H1 (cell line): ENCODE measurements around the gene PPP2R3A. TPM values are rescaled to one million over a fixed set of nuclear protein-coding genes. Genes with fewer than 3 reads are reported as not detected.

Experiments used
- CTCF ChIA-PET: fragments of 300-600 bp; sonication (Branson Sonifier 250); formaldehyde crosslinking; loops from one replicate; lab custom pipeline; 2021; ENCODE audit not compliant: partially characterized antibody; lab: Charles Lee
- POLR2A ChIA-PET: fragments of 300-600 bp; sonication (Branson Sonifier 250); formaldehyde crosslinking; loops from one replicate; lab custom pipeline; 2021; ENCODE audit warnings: inconsistent platforms; ENCODE audit not compliant: partially characterized antibody; lab: Charles Lee
- DNase-seq, 2 experiments: peaks; one replicate each; pipeline versions ENCODE4 v3.0.0 to v3.0.0-alpha.2; 2010 to 2022; ENCODE audit warnings: low spot score in 2 of 2, low read depth in 1 of 2, mixed read lengths in 1 of 2
- FAIRE-seq: peaks from 2 replicates; lab custom pipeline; 2011; peaks lifted over from hg19 to GRCh38; lab: Jason Lieb, UNC
- H2AFZ ChIP-seq: 2 replicates; pipeline ENCODE4 v1.8.1; 2012; ENCODE audit warnings: low read length, inconsistent platforms
- H2AK5ac ChIP-seq: 2 replicates; pipeline ENCODE4 v1.6.1; 2013; ENCODE audit warnings: low read depth, low read length
- H2BK120ac ChIP-seq: replicated peaks from 2 replicates; pipeline ENCODE3; 2013; ENCODE audit warnings: low read depth, low read length, inconsistent platforms
- H2BK12ac ChIP-seq: 2 replicates; pipeline ENCODE4 v1.6.1; 2013; ENCODE audit warnings: low read depth, low read length
- H2BK15ac ChIP-seq: 2 replicates; pipeline ENCODE4 v1.6.1; 2013; ENCODE audit warnings: low read length
- H2BK20ac ChIP-seq: 2 replicates; pipeline ENCODE4 v1.6.1; 2013; ENCODE audit warnings: low read length
- H2BK5ac ChIP-seq: 2 replicates; pipeline ENCODE4 v1.6.1; 2013; ENCODE audit warnings: low read depth, low read length
- H3K14ac ChIP-seq: 2 replicates; pipeline ENCODE4 v1.6.1; 2013; ENCODE audit warnings: inconsistent platforms; ENCODE audit not compliant: insufficient read length
- H3K18ac ChIP-seq: 2 replicates; pipeline ENCODE4 v1.6.1; 2013; ENCODE audit warnings: low read length; ENCODE audit errors: extremely low read depth
- H3K23ac ChIP-seq: 2 replicates; pipeline ENCODE4 v1.6.1; 2013; ENCODE audit warnings: inconsistent platforms; ENCODE audit not compliant: insufficient read length
- H3K23me2 ChIP-seq: 2 replicates; pipeline ENCODE4 v1.6.1; 2013; ENCODE audit warnings: low read depth, low read length
- H3K27ac ChIP-seq: 2 replicates; pipeline ENCODE4 v1.6.1; 2011; ENCODE audit warnings: low read depth, low read length, inconsistent platforms
- H3K27me3 ChIP-seq, 4 experiments: replicated peaks in 1 of 4; 1 replicate in 1 of 4; 2 replicates in 3 of 4; pipeline versions ENCODE4 v1.6.1 to v1.8.1; 2011 to 2013; ENCODE audit warnings: low read length in 3 of 4, mild to moderate bottlenecking in 3 of 4, inconsistent platforms in 2 of 4, mixed read lengths in 2 of 4, moderate library complexity in 1 of 4; ENCODE audit not compliant: control insufficient read depth in 3 of 4, insufficient read depth in 3 of 4; ENCODE audit errors: extremely low read depth in 1 of 4
- H3K36me3 ChIP-seq, 4 experiments: 2 replicates each; pipeline versions ENCODE4 v1.6.1 to v1.8.1; 2011 to 2013; ENCODE audit warnings: mild to moderate bottlenecking in 4 of 4, low read length in 3 of 4, moderate library complexity in 2 of 4, control low read depth in 1 of 4, inconsistent platforms in 1 of 4; ENCODE audit not compliant: insufficient read depth in 4 of 4, control insufficient read depth in 2 of 4
- H3K4ac ChIP-seq: replicated peaks from 2 replicates; pipeline ENCODE3; 2013; ENCODE audit warnings: low read length, low read depth, mixed read lengths, inconsistent platforms; ENCODE audit not compliant: insufficient read length
- H3K4me1 ChIP-seq, 4 experiments: replicated peaks in 1 of 4; 1 replicate in 1 of 4; 2 replicates in 3 of 4; pipeline versions ENCODE4 v1.6.1 to v1.8.1; 2011 to 2013; ENCODE audit warnings: low read length in 3 of 4, inconsistent platforms in 2 of 4, mixed read lengths in 1 of 4; ENCODE audit not compliant: insufficient read depth in 4 of 4, control insufficient read depth in 3 of 4
- H3K4me2 ChIP-seq, 2 experiments: 2 replicates each; pipeline versions ENCODE4 v1.6.1 to v1.8.1; 2011 to 2013; ENCODE audit warnings: low read depth in 2 of 2, low read length in 2 of 2, control low read depth in 1 of 2, inconsistent platforms in 1 of 2, mild to moderate bottlenecking in 1 of 2; ENCODE audit not compliant: insufficient read depth in 1 of 2
- H3K4me3 ChIP-seq, 4 experiments: fragments of 200-600, 300-600 bp in 1 of 4; sonication (generic), shearing (Covaris generic), sonication (Bioruptor Twin) in 1 of 4; 2 replicates each; pipeline versions ENCODE4 v1.5.1 to v1.8.1; 2011 to 2016; ENCODE audit warnings: low read length in 4 of 4, low read depth in 3 of 4, control low read depth in 2 of 4, inconsistent platforms in 2 of 4, mild to moderate bottlenecking in 2 of 4, mixed read lengths in 1 of 4, moderate library complexity in 1 of 4; ENCODE audit not compliant: insufficient read depth in 2 of 4; ENCODE audit errors: extremely low read depth in 1 of 4
- H3K56ac ChIP-seq: replicated peaks from 2 replicates; pipeline ENCODE3; 2013; ENCODE audit warnings: low read depth, mild to moderate bottlenecking, mixed read lengths, low read length, inconsistent platforms; ENCODE audit not compliant: insufficient read length
- H3K79me1 ChIP-seq: 2 replicates; pipeline ENCODE4 v1.6.1; 2013; ENCODE audit warnings: low read depth, low read length, control low read depth
- H3K79me2 ChIP-seq, 2 experiments: 2 replicates each; pipeline versions ENCODE4 v1.6.1 to v1.8.1; 2012 to 2013; ENCODE audit warnings: low read length in 2 of 2, mild to moderate bottlenecking in 2 of 2, inconsistent platforms in 1 of 2; ENCODE audit not compliant: insufficient read depth in 2 of 2, control insufficient read depth in 1 of 2
- H3K9ac ChIP-seq, 4 experiments: replicated peaks in 1 of 4; 1 replicate in 1 of 4; 2 replicates in 3 of 4; pipeline versions ENCODE4 v1.6.1 to v1.8.1; 2011 to 2013; ENCODE audit warnings: low read depth in 3 of 4, low read length in 3 of 4, control low read depth in 2 of 4, mild to moderate bottlenecking in 2 of 4, moderate library complexity in 2 of 4, inconsistent platforms in 1 of 4; ENCODE audit errors: extremely low read depth in 1 of 4
- H3K9me3 ChIP-seq, 2 experiments: 2 replicates each; pipeline versions ENCODE4 v1.6.1 to v1.8.1; 2012 to 2013; ENCODE audit warnings: mild to moderate bottlenecking in 2 of 2, moderate library complexity in 2 of 2, control low read depth in 1 of 2, inconsistent platforms in 1 of 2, low read depth in 1 of 2, low read length in 1 of 2, mixed read lengths in 1 of 2; ENCODE audit not compliant: insufficient read depth in 2 of 2
- H4K20me1 ChIP-seq, 2 experiments: replicated peaks in 1 of 2; 2 replicates each; pipeline versions ENCODE3 to v1.8.1; 2011 to 2013; ENCODE audit warnings: inconsistent platforms in 2 of 2, low read length in 2 of 2, mild to moderate bottlenecking in 1 of 2; ENCODE audit not compliant: insufficient read depth in 2 of 2, control insufficient read depth in 1 of 2
- H4K5ac ChIP-seq: 2 replicates; pipeline ENCODE4 v1.6.1; 2013; ENCODE audit warnings: low read length, low read depth, mixed read lengths, inconsistent platforms; ENCODE audit not compliant: insufficient read length
- H4K8ac ChIP-seq: 2 replicates; pipeline ENCODE4 v1.8.0; 2013; ENCODE audit warnings: mild to moderate bottlenecking, moderate library complexity, low read length, inconsistent platforms; ENCODE audit not compliant: insufficient read depth; ENCODE audit errors: extremely low read depth
- H4K91ac ChIP-seq: replicated peaks from 2 replicates; pipeline ENCODE3; 2013; ENCODE audit warnings: low read length, mixed read lengths, inconsistent platforms; ENCODE audit not compliant: insufficient read length
- CREB1 ChIP-seq: IDR thresholded peaks from 2 replicates; pipeline ENCODE4 v1.6.1; 2012; ENCODE audit warnings: inconsistent platforms
- WGBS, 2 experiments: shearing (Covaris generic) in 1 of 2; methylation state at CpG; one replicate each; pipeline versions ENCODE4 v1.1.6 to v1.1.7; 2013 to 2015; ENCODE audit warnings: low lambda C conversion rate in 2 of 2, mixed read lengths in 2 of 2, inconsistent platforms in 1 of 2, low coverage in 1 of 2, missing lambda C conversion rate in 1 of 2; ENCODE audit not compliant: insufficient replicate concordance in 2 of 2, insufficient coverage in 1 of 2, insufficient read length in 1 of 2; ENCODE audit errors: extremely low coverage in 1 of 2, missing lambda C conversion rate in 1 of 2; 5-methylcytosine and 5-hydroxymethylcytosine counted together
- polyA plus RNA-seq, 7 experiments: library from polyadenylated mRNA; depleted of rRNA in 3 of 7; stranded (reverse) in 5 of 7; unstranded in 2 of 7; fragments of >200 nt in 5 of 7; fragments of 200-250 nt in 2 of 7; gene quantifications; 1 replicate in 5 of 7; 2 replicates in 1 of 7; 4 replicates in 1 of 7; pipeline versions ENCODE4 v1.2.1 to v1.2.3, GENCODE V29; 2011 to 2013; ENCODE audit warnings: missing spikeins in 2 of 7, mixed read lengths in 2 of 7
- total RNA-seq: library from RNA; stranded (reverse); fragmentation: NEBNext Ultra II Directional; extraction: Animal tissue kit (Norgen Biotek cat#: 25700); gene quantifications from 2 replicates; pipeline ENCODE4 v1.2.1, GENCODE V29; 2021

Gene PPP2R3A
- total and polyA plus RNA-seq, 2 of the 8 experiments (the other 6 are each of a cell fraction or from before 2014, with no cell fraction given), result 4.1 to 15.2 TPM

GRCh38 chr3:136134091-136134490, 168.6 kb downstream of the PPP2R3A start:
- Histone ChIP-seq H3K56ac (no peak overlapping the region), H3K79me1 (no peaks in the 10 kb centered on the region), H3K9me3 (no peaks in the 10 kb centered on the region), H4K5ac (no peak overlapping the region), H3K79me2 (no peaks in the 10 kb centered on the region), H3K14ac (no peak overlapping the region), H3K9ac (no peak overlapping the region), H2AK5ac (no peak overlapping the region), H3K18ac (no peak overlapping the region), H4K91ac (no peak overlapping the region), H3K27me3 (no peaks in the 10 kb centered on the region), H3K36me3 (no peaks in the 10 kb centered on the region), H3K4ac (no peak overlapping the region), H2BK120ac (no peak overlapping the region), H2BK20ac (no peak overlapping the region), H3K23me2 (no peaks in the 10 kb centered on the region), H2BK15ac (no peak overlapping the region), H3K27ac (no peak overlapping the region), H4K20me1 (no peaks in the 10 kb centered on the region), H3K4me1 (no peaks in the 10 kb centered on the region), H3K23ac (no peak overlapping the region), H2BK5ac (no peak overlapping the region), H3K4me3 (no peak overlapping the region)
- 80% methylated on average over 1 of the region's 1 CpG; no CpG with 5 or more reads in 1 of the 2 experiments for WGBS, 2 experiments
- DNase-seq (no peak), FAIRE-seq (no peak)
- ChIA-PET POLR2A (no interaction called here), CTCF (no interaction called here)
- TF ChIP-seq CREB1, result no peak
- TF ChIP-seq, all 59 proteins: peak for 0
- Histone ChIP-seq H4K8ac (no peak overlapping the region), H2BK12ac (no peak overlapping the region), H2AFZ (no peak overlapping the region), H3K4me2 (no peak overlapping the region)
